ENCODE data around the gene PRKCA.

DNA sequence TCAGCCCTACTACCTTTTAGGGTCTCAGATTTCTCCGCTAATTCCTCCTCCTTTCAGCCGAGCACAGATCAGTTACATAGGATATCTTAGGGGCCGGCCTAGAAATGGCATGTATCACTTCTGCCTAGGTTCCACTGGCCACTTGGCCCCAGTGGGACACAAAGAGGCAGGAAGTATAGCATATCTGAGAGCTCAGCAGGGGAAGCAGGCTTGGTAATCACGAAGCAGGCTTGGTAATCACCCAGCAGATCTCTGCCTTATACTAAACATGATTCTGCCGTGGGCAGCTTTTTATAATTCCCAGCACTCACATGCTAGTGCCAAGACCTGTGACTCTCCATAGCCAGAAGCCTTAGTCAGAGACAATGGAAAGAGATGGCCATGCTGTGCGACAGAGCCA is 472.9 kb downstream of the PRKCA start:
- TF ChIP-seq, protein P1, sequence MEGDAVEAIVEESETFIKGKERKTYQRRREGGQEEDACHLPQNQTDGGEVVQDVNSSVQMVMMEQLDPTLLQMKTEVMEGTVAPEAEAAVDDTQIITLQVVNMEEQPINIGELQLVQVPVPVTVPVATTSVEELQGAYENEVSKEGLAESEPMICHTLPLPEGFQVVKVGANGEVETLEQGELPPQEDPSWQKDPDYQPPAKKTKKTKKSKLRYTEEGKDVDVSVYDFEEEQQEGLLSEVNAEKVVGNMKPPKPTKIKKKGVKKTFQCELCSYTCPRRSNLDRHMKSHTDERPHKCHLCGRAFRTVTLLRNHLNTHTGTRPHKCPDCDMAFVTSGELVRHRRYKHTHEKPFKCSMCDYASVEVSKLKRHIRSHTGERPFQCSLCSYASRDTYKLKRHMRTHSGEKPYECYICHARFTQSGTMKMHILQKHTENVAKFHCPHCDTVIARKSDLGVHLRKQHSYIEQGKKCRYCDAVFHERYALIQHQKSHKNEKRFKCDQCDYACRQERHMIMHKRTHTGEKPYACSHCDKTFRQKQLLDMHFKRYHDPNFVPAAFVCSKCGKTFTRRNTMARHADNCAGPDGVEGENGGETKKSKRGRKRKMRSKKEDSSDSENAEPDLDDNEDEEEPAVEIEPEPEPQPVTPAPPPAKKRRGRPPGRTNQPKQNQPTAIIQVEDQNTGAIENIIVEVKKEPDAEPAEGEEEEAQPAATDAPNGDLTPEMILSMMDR (IDR thresholded peaks at IDR 0.05) = no peak
- no peak for TF ChIP-seq POLR2A (IDR thresholded peaks at IDR 0.05)
- TF ChIP-seq POLR2AphosphoS5 (IDR thresholded peaks at IDR 0.05; ENCODE audit: insufficient read depth in 1 of 2, low read depth in 1 of 2) = no peak

Measured in vagina (tissue), 2 donors.